Astrocyte of the cerebellum (primary cell): Measurements from ENCODE around the gene CYP51A1.
"Not testable (repeated sequence)": the region's sequence is repeated elsewhere in the genome, so short reads cannot be mapped to it uniquely, and the experiment has no call there.

ENCODE experiments used
- DNase-seq: peaks from one replicate; pipeline ENCODE4 v3.0.0-alpha.2; 2011; ENCODE audit warnings: low read depth
- H3K4me3 ChIP-seq: 2 replicates; pipeline ENCODE4 v1.5.1; 2011; ENCODE audit warnings: mild to moderate bottlenecking, low read depth, low read length, moderate library complexity
- in situ Hi-C: cut with HindIII; loops from 2 replicates; pipeline ENCODE4 v1.10.0; 2017; ENCODE audit warnings: low sequenced_read_pairs
- TF ChIP-seq, protein P1 (sequence below): IDR thresholded peaks from 2 replicates; pipeline ENCODE4 v1.5.1; 2012; ENCODE audit warnings: low read length, low read depth, moderate library complexity, mild to moderate bottlenecking; ENCODE audit errors: missing control alignments

CYP51A1 gene

DNA sequence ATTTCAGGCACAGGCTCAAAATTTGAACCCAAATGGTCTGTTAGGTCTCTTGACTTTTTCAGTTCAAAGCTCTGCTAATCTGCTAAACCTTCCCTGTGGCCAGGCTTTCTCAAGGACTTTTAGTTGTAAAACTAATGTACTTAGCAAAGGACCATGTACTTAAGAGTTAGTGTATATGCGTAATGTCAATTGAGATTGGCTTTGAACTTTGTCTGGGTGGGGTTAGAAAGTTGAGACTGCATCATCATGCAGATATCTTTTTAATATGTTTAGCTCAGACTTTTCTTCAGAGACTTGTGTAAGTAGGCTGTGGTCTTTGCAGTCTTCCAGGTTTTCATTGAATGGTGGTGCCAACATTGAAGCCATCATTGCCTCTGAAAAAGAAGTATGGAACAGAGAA is 33.7 kb downstream of the CYP51A1 start:
- no peak for DNase-seq
- in situ Hi-C loops = no loop called here
- TF ChIP-seq, protein P1, sequence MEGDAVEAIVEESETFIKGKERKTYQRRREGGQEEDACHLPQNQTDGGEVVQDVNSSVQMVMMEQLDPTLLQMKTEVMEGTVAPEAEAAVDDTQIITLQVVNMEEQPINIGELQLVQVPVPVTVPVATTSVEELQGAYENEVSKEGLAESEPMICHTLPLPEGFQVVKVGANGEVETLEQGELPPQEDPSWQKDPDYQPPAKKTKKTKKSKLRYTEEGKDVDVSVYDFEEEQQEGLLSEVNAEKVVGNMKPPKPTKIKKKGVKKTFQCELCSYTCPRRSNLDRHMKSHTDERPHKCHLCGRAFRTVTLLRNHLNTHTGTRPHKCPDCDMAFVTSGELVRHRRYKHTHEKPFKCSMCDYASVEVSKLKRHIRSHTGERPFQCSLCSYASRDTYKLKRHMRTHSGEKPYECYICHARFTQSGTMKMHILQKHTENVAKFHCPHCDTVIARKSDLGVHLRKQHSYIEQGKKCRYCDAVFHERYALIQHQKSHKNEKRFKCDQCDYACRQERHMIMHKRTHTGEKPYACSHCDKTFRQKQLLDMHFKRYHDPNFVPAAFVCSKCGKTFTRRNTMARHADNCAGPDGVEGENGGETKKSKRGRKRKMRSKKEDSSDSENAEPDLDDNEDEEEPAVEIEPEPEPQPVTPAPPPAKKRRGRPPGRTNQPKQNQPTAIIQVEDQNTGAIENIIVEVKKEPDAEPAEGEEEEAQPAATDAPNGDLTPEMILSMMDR = no peak
- no peak overlapping the region for H3K4me3 ChIP-seq

DNA sequence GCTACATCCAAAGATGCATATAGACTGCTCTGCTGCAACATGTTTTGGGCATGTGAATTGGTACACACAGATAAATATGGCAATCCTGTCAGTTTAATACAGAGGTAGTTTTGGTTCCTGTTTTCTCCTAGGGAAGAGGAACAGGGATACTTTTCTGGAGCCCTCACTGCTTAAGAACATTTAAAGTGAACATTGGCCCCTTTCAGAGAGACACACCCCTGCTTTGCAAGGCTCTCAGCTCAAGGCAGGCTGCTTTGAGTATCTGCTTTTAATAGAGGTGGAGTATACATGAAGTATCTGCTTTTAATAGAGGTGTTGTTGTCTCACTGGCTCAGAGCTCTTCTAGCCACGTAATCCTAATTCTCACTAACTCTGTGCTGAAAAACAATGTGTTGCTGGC is 38.9 kb downstream of the CYP51A1 start:
- DNase-seq = no peak
- TF ChIP-seq, protein P1 = no peak
- no peak overlapping the region for H3K4me3 ChIP-seq
- in situ Hi-C loops = no loop called here

DNA sequence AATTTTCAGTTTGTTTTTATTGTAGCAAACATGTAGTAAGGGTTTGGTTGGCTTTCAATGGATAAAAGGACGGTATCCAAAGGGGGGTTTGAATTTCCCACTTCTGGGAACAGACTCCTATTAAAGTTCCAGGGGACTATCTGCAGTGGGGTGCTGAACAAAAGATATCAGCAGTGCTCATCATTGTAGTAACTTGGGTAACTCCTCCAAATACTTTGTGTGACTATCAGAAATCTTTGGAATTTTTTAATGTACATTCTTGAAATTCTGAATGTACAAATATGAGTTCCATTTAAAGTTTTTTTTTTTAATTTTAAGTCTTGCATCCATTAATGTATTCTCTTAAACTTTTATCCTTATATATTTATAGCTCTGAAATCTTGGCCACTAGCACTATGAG is 42.1 kb downstream of the CYP51A1 start:
- TF ChIP-seq, protein P1 = no peak
- DNase-seq = no peak
- in situ Hi-C loops = no loop called here
- H3K4me3 ChIP-seq = no peak overlapping the region

DNA sequence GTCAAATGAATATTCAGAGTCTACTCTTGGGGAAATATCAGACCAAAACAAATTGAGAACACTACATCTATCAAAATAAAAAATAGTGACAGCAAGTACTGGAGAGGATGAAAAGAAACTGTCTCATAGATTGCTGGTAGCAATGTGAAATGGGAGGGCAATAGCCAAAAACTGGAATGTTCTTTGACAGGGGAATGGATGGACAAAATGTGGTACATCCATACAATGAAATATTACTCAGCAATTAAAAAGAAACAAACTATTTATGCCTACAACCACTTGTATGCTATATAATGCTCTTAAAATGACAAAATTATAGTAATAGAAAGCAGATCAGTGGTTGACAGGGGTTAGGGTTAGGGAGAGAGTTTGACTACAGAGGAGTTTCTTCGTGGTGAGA is 46.0 kb downstream of the CYP51A1 start:
- H3K4me3 ChIP-seq = no peak overlapping the region
- TF ChIP-seq, protein P1 = no peak
- in situ Hi-C loops = no loop called here
- DNase-seq = no peak

DNA sequence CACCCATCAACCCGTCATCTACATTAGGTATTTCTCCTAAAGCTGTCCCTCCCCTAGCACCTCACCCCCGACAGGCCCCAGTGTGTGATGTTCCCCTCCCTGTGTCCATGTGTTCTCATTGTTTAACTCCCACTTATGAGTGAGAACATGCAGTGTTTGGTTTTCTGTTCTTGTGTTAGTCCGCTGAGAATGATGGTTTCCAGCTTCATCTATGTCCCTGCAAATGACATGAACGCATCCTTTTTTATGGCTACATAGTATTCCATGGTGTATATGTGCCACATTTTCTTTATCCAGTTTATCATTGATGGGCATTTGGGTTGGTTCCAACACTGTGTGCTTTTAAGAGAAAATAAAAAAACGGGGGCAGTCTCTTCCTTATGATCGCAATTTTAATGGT is 50.4 kb downstream of the CYP51A1 start:
- H3K4me3 ChIP-seq, in situ Hi-C loops: not testable (repeated sequence)

DNA sequence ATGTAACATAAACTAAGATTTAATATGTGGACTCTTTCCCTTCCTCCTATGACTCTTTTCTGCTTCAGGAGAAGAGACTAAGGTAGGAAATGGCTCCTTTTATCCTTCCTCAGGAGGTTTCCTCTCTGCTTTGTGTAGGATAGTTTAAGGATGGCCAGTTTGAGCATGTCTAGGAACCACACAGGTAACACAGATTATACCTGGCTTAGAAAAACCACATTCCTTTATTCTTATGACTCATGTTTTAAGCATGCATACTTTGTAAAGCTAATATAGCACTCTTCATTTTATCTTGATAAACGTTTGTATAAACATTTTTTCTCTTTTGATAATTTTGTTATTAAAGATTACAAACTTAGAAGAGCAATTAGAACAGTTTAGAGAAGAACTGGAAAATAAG is 57.8 kb downstream of the CYP51A1 start:
- TF ChIP-seq, protein P1 = no peak
- in situ Hi-C loops = no loop called here
- H3K4me3 ChIP-seq = no peak overlapping the region
- no peak for DNase-seq

More for the DNA sequence above, 50.4 kb downstream of the CYP51A1 start:
- not testable (repeated sequence) for DNase-seq

DNA sequence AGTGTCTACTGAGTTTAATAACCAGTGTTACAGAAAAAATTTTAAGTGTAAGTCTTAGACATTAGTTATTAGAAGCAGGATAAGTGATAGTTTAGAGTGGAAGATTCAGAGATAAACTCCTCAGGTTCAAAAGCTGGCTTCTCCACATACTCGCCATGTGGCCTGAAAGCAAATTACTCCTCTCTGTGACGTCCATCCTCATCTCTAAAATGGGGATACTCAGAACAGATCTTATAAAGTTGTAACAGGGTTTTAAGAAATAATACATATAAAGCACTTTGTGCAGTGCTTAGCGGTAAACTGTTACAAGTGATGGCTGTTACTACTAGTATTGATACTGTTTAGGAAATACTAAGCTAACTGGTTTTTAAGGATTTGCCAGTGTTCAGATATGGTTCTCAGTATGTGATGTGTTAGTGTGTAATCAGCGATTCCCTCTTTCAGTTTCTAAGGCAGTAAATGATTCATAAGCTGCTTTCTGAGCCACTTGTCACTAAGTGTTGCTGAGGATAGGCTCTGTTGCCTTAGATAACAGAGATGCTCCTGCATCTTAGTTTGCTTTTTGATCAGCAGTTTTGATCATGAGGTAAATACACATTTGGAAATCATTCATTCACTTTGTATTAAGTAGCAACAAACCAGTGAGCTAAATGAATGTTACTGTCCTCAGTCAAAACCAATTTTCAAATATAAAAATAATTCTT is 58.7 kb downstream of the CYP51A1 start:
- DNase-seq = no peak
- in situ Hi-C loops = no loop called here
- TF ChIP-seq, protein P1 = no peak
- no peak overlapping the region for H3K4me3 ChIP-seq
